22Rv1 (cell line): ENCODE results near the gene TMEM212.

Experiments
- CTCF ChIP-seq: fragments of 450-650 bp; IDR thresholded peaks from 2 replicates; pipeline ENCODE4 v1.5.1; 2017; ENCODE audit warnings: mild to moderate bottlenecking
- ZFX ChIP-seq: fragments of 450-650 bp; IDR thresholded peaks from 2 replicates; pipeline ENCODE4 v1.6.1; 2017; ENCODE audit warnings: antibody characterized with exemption, borderline replicate concordance

- TF ChIP-seq CTCF: no peak
- no peak for TF ChIP-seq ZFX
These were observed 36.3 kb downstream of the TMEM212 start for GRCh38 chr3:171879472-171879871.
